Erythroblast (primary cell): Measurements from ENCODE around the gene IRF7.

Experiments used
- GATA1 ChIP-seq: IDR thresholded peaks from 2 replicates; pipeline ENCODE4 v1.6.1; 2011; ENCODE audit warnings: low read depth, mild to moderate bottlenecking, control low read depth, low read length, moderate library complexity
- POLR2A ChIP-seq: IDR thresholded peaks from 2 replicates; pipeline ENCODE4 v1.6.1; 2011; ENCODE audit warnings: mild to moderate bottlenecking, low read length

DNA sequence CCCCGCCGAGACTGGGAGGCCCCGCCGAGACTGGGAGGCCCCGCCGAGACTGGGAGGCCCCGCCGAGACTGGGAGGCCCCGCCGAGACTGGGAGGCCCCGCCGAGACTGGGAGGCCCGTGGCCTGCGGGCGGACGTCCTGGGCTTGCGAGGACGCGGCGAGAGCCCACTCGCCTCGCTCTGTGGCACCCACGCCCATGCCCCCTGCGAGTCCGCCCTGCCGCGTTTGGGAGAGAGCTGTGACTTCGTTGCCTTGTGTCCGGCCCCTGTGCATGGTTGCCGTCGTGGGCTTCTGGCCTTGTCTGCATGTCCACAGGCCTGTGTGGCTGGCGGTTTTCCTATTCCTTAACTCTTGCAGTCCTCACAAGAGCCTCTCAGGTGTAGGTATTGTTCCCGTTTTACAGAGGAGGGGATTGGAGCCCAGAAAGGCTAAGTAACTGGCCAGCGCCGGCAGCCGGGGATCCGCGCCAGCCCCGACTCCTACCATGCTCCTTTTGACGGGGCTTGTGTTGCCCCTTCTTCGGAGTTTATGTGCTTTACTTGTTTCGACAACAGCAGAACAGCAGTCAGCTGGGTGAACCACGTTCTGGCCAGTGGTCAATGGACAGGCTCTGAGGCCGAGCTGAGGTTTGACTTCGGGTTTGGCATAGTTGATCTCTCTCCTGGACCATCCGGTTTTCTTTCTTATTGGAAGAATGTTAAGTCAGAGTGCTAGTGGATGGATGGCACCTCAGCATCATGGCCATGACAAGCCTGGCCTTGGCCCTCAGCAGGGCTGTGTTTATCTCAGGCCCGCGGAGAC, 38.7 kb downstream of the IRF7 start:
- TF ChIP-seq POLR2A (no peak), GATA1 (no peak)
